ENCODE measurements around the gene ZNF609.

GRCh38 chr15:64623347-64623996 is 163.1 kb downstream of the ZNF609 start:
- no peak for TF ChIP-seq CTCF (IDR thresholded peaks at IDR 0.05)
- no peak for TF ChIP-seq EP300 (IDR thresholded peaks at IDR 0.05)

Measured in sigmoid colon (tissue), 4 donors.